ENCODE data around the gene SYCP2L.

DNA sequence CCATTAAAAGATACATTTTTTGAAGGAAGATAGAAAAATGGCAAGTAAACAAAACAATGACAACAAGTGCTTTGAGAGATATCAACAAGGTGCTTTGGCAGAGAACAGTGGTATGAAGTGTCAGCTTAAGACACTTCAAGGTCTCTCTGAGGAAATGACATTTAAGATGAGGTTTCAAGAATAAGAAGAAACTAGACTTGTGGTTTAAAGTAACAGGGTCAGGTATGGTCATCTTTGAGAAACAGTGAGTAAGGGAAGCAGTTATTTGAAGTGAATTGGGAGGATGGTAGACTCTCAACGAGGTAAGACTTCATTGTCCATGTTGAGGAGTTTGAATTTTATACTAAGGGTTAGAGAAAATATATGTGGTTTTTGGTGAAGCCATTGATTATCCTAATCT is 77.8 kb downstream of the SYCP2L start:
- TF ChIP-seq, protein P1, sequence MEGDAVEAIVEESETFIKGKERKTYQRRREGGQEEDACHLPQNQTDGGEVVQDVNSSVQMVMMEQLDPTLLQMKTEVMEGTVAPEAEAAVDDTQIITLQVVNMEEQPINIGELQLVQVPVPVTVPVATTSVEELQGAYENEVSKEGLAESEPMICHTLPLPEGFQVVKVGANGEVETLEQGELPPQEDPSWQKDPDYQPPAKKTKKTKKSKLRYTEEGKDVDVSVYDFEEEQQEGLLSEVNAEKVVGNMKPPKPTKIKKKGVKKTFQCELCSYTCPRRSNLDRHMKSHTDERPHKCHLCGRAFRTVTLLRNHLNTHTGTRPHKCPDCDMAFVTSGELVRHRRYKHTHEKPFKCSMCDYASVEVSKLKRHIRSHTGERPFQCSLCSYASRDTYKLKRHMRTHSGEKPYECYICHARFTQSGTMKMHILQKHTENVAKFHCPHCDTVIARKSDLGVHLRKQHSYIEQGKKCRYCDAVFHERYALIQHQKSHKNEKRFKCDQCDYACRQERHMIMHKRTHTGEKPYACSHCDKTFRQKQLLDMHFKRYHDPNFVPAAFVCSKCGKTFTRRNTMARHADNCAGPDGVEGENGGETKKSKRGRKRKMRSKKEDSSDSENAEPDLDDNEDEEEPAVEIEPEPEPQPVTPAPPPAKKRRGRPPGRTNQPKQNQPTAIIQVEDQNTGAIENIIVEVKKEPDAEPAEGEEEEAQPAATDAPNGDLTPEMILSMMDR (IDR thresholded peaks at IDR 0.05): no peak
- no peak for TF ChIP-seq POLR2A (IDR thresholded peaks at IDR 0.05)

All from testis (tissue), 2 donors.